Sigmoid colon (tissue), 7 donors: Measurements from ENCODE around the gene PRDM16. TPM values are rescaled to one million over a fixed set of nuclear protein-coding genes. Genes with fewer than 3 reads are reported as not detected.
"Not testable (repeated sequence)": the region's sequence is repeated elsewhere in the genome, so short reads cannot be mapped to it uniquely, and the experiment has no call there.

Experiments
- DNase-seq: peaks from one replicate; pipeline ENCODE4 v3.0.0-alpha.2; 2019
- H3K27ac ChIP-seq, 4 donors: fragments of 200-600 bp; sonication (generic); one replicate each; pipeline ENCODE4 v1.5.1; 2016 to 2019; ENCODE audit warnings: mild to moderate bottlenecking in 1 of 4
- H3K27me3 ChIP-seq, 3 donors: fragments of 200-600 bp; sonication (generic); one replicate each; pipeline ENCODE4 v1.5.1; 2019; ENCODE audit warnings: mild to moderate bottlenecking in 1 of 3
- H3K36me3 ChIP-seq, 4 donors: fragments of 200-600 bp; sonication (generic); one replicate each; pipeline ENCODE4 v1.5.1; 2016 to 2019
- H3K4me1 ChIP-seq, 4 donors: fragments of 200-600 bp; sonication (generic); one replicate each; pipeline ENCODE4 v1.5.1; 2017 to 2019
- H3K4me3 ChIP-seq, 4 donors: fragments of 200-600 bp; sonication (generic); one replicate each; pipeline ENCODE4 v1.5.1; 2017 to 2019; ENCODE audit warnings: mild to moderate bottlenecking in 2 of 4, moderate library complexity in 1 of 4
- H3K9me3 ChIP-seq, 4 donors: fragments of 200-600 bp in 3 of 4; sonication (generic) in 3 of 4; one replicate each; pipeline versions ENCODE4 v1.5.1 to v1.6.1; 2013 to 2019
- CTCF ChIP-seq, 4 experiments: fragments of 450-650 bp in 3 of 4; fragments of 200-600 bp in 1 of 4; IDR thresholded peaks; one replicate each; pipeline ENCODE4 v1.5.1; 2016 to 2019; ENCODE audit warnings: antibody characterized with exemption in 4 of 4, mild to moderate bottlenecking in 3 of 4, moderate library complexity in 2 of 4
- EP300 ChIP-seq, 4 donors: sonication (generic); formaldehyde crosslinking; IDR thresholded peaks; one replicate each; pipeline ENCODE4 v1.6.1; 2017; ENCODE audit warnings: antibody characterized with exemption in 4 of 4
- POLR2A ChIP-seq, 2 donors: fragments of 450-650 bp; IDR thresholded peaks; one replicate each; pipeline ENCODE4 v1.6.1; 2016; ENCODE audit warnings: antibody characterized with exemption in 2 of 2, mild to moderate bottlenecking in 2 of 2, moderate library complexity in 2 of 2
- POLR2AphosphoS5 ChIP-seq, 4 donors: sonication (generic); formaldehyde crosslinking; IDR thresholded peaks; one replicate each; pipeline ENCODE4 v1.6.1; 2017; ENCODE audit warnings: antibody characterized with exemption in 4 of 4
- WGBS, 2 donors: extraction: QIAGEN DNeasy Blood & Tissue Kit; methylation state at CpG; one replicate each; pipeline ENCODE4 v1.1.7; 2013; 5-methylcytosine and 5-hydroxymethylcytosine counted together
- intact Hi-C: fragments of 100-400 bp; cut with DNase I; formaldehyde crosslinking; loops from one replicate; pipeline ENCODE4 v1.15.1; 2023
- polyA plus RNA-seq, 3 donors: library from polyadenylated mRNA; stranded (reverse); fragments of 200-250 nt; gene quantifications; one replicate each; pipeline ENCODE4 v1.2.3, GENCODE V29; 2013
- total RNA-seq, 4 donors: library from RNA; depleted of rRNA; stranded (reverse); fragments of >200 nt; gene quantifications; one replicate each; pipeline ENCODE4 v1.1.0, GENCODE V29; 2016
- donor health status: healthy with polysubstance abuse.
- donor health status: Bipolar disorder and iron deficiency.
- donor health status: healthy.

The PRDM16 gene
- total and polyA plus RNA-seq, 7 donors: under 0.01 to 1.7 (median 0.49) TPM

GRCh38 chr1:3085721-3086120 lies 16.7 kb downstream of the PRDM16 start:
- no peak for DNase-seq
- Histone ChIP-seq H3K36me3 (no peaks in the 10 kb centered on the region), H3K27ac (no peak overlapping the region), H3K4me3 (no peak overlapping the region), H3K27me3 (peaks cover 0 to 54% (median 18%) of the 10 kb centered on the region in 3 donors), H3K4me1 (no peaks in the 10 kb centered on the region), H3K9me3 (no peaks in the 10 kb centered on the region)
- TF ChIP-seq POLR2AphosphoS5 (IDR thresholded peaks at IDR 0.05): no peak
- no peak for TF ChIP-seq CTCF (IDR thresholded peaks at IDR 0.05)
- 66 to 72% methylated on average over 8 of the region's 8 CpGs for WGBS, 2 donors
- intact Hi-C loops: no loop called here

- no peak overlapping the region for H3K4me3 ChIP-seq
- no peaks in the 10 kb centered on the region for H3K4me1 ChIP-seq
- H3K36me3 ChIP-seq: no peaks in the 10 kb centered on the region
- H3K27me3 ChIP-seq: peaks cover 0 to 51% (median 24%) of the 10 kb centered on the region in 3 donors
- no peaks in the 10 kb centered on the region for H3K9me3 ChIP-seq
- 87 to 91% methylated on average over 26 of the region's 26 CpGs for WGBS, 2 donors
- DNase-seq: no peak
- no peak overlapping the region for H3K27ac ChIP-seq
- TF ChIP-seq POLR2A (IDR thresholded peaks at IDR 0.05) (no peak), POLR2AphosphoS5 (IDR thresholded peaks at IDR 0.05) (no peak), EP300 (IDR thresholded peaks at IDR 0.05) (no peak), CTCF (IDR thresholded peaks at IDR 0.05) (no peak)
- intact Hi-C loops: no loop called here
These were observed 17.4 kb downstream of the PRDM16 start for GRCh38 chr1:3086272-3086974.

GRCh38 chr1:3087049-3087448 lies 18.0 kb downstream of the PRDM16 start:
- intact Hi-C loops: no loop called here

GRCh38 chr1:3087946-3088668 lies 19.1 kb downstream of the PRDM16 start:
- intact Hi-C loops, H3K9me3 ChIP-seq, H3K27ac ChIP-seq, DNase-seq, H3K36me3 ChIP-seq, H3K4me1 ChIP-seq, H3K4me3 ChIP-seq: not testable (repeated sequence)
- H3K27me3 ChIP-seq: peaks cover 0 to 45% (median 24%) of the 10 kb centered on the region in 3 donors
- WGBS, 2 donors: 88 to 92% methylated on average over 20 of the region's 20 CpGs

More at GRCh38 chr1:3087049-3087448, 18.0 kb downstream of the PRDM16 start:
- Histone ChIP-seq H3K9me3 (no peaks in the 10 kb centered on the region), H3K4me1 (no peaks in the 10 kb centered on the region), H3K4me3 (no peak overlapping the region), H3K27ac (no peak overlapping the region), H3K36me3 (no peaks in the 10 kb centered on the region), H3K27me3 (peaks cover 0 to 45% (median 24%) of the 10 kb centered on the region in 3 donors)
- no peak for DNase-seq
- WGBS, 2 donors: 61 to 73% methylated on average over 17 of the region's 17 CpGs
- no peak for TF ChIP-seq EP300 (IDR thresholded peaks at IDR 0.05)
- TF ChIP-seq CTCF (IDR thresholded peaks at IDR 0.05): no peak
- no peak for TF ChIP-seq POLR2AphosphoS5 (IDR thresholded peaks at IDR 0.05)
- TF ChIP-seq POLR2A (IDR thresholded peaks at IDR 0.05): no peak

- intact Hi-C loops: no loop called here
These were observed 20.5 kb downstream of the PRDM16 start for GRCh38 chr1:3089490-3089889.

More at GRCh38 chr1:3089490-3089889, 20.5 kb downstream of the PRDM16 start:
- TF ChIP-seq POLR2AphosphoS5 (IDR thresholded peaks at IDR 0.05) (no peak), CTCF (IDR thresholded peaks at IDR 0.05) (no peak), POLR2A (IDR thresholded peaks at IDR 0.05) (no peak), EP300 (IDR thresholded peaks at IDR 0.05) (no peak)
- no peak for DNase-seq
- Histone ChIP-seq H3K27me3 (peaks cover 0 to 47% (median 24%) of the 10 kb centered on the region in 3 donors), H3K4me1 (no peaks in the 10 kb centered on the region), H3K27ac (no peak overlapping the region), H3K4me3 (no peak overlapping the region), H3K9me3 (no peaks in the 10 kb centered on the region), H3K36me3 (no peaks in the 10 kb centered on the region)
- WGBS, 2 donors: 84 to 89% methylated on average over 17 of the region's 17 CpGs
